Mammary epithelial cell (primary cell): ENCODE data around the gene PTPRS.

ENCODE experiments used
- EZH2 ChIP-seq: IDR thresholded peaks from 2 replicates; pipeline ENCODE4 v1.6.1; 2012; ENCODE audit warnings: low read length, inconsistent platforms, borderline replicate concordance
- TF ChIP-seq, protein P1 (sequence below), 2 donors: IDR thresholded peaks in 1 of 2; conservative IDR thresholded peaks in 1 of 2; 2 replicates each; pipeline ENCODE4 v1.5.1; 2011 to 2012; ENCODE audit warnings: inconsistent platforms in 2 of 2, low read length in 2 of 2, mild to moderate bottlenecking in 2 of 2, control low read depth in 1 of 2, low read depth in 1 of 2; ENCODE audit not compliant: insufficient read depth in 1 of 2; ENCODE audit errors: extremely low read depth in 1 of 2

GRCh38 chr19:5321066-5321642 lies 19.5 kb downstream of the PTPRS start:
- TF ChIP-seq, protein P1, sequence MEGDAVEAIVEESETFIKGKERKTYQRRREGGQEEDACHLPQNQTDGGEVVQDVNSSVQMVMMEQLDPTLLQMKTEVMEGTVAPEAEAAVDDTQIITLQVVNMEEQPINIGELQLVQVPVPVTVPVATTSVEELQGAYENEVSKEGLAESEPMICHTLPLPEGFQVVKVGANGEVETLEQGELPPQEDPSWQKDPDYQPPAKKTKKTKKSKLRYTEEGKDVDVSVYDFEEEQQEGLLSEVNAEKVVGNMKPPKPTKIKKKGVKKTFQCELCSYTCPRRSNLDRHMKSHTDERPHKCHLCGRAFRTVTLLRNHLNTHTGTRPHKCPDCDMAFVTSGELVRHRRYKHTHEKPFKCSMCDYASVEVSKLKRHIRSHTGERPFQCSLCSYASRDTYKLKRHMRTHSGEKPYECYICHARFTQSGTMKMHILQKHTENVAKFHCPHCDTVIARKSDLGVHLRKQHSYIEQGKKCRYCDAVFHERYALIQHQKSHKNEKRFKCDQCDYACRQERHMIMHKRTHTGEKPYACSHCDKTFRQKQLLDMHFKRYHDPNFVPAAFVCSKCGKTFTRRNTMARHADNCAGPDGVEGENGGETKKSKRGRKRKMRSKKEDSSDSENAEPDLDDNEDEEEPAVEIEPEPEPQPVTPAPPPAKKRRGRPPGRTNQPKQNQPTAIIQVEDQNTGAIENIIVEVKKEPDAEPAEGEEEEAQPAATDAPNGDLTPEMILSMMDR (conservative IDR thresholded peaks at IDR 0.05 in 1 of 2, IDR thresholded peaks at IDR 0.05 in 1 of 2; ENCODE audit: extremely low read depth in 1 of 2, insufficient read depth in 1 of 2, low read depth in 1 of 2, low read length in 2 of 2): no peak
- TF ChIP-seq EZH2: no peak
